Cardiac muscle cell (in vitro differentiated cells and primary cell): ENCODE results near the gene TTC13. TPM values are rescaled to one million over a fixed set of nuclear protein-coding genes. Genes with fewer than 3 reads are reported as not detected.

Experiments
- DNase-seq, 2 donors: peaks; one replicate each; pipeline versions ENCODE4 v3.0.0 to v3.0.0-alpha.2; 2010 to 2017; ENCODE audit warnings: low read depth in 1 of 2, low spot score in 1 of 2
- H3K27ac ChIP-seq: fragments of 200-600 bp; sonication (generic); 2 replicates; pipeline ENCODE4 v1.5.1; 2016
- H3K27me3 ChIP-seq: fragments of 200-600 bp; sonication (generic); 2 replicates; pipeline ENCODE4 v1.6.0; 2016; ENCODE audit warnings: control low read depth
- H3K36me3 ChIP-seq: fragments of 200-600 bp; sonication (generic); 2 replicates; pipeline ENCODE4 v1.5.1; 2016; ENCODE audit warnings: control low read depth
- H3K4me1 ChIP-seq: fragments of 200-600 bp; sonication (generic); 2 replicates; pipeline ENCODE4 v1.8.1; 2017; ENCODE audit warnings: low read depth, mild to moderate bottlenecking, mixed run types
- H3K4me3 ChIP-seq: fragments of 200-600 bp; sonication (generic); 2 replicates; pipeline ENCODE4 v1.5.1; 2016; ENCODE audit warnings: mild to moderate bottlenecking
- H3K9me3 ChIP-seq: fragments of 200-600 bp; sonication (generic); 2 replicates; pipeline ENCODE4 v1.5.1; 2017; ENCODE audit warnings: low read depth, mild to moderate bottlenecking, control low read depth
- CTCF ChIP-seq: IDR thresholded peaks from 2 replicates; pipeline ENCODE4 v1.5.1; 2012; ENCODE audit warnings: low read depth, mild to moderate bottlenecking, low read length
- polyA plus RNA-seq: library from polyadenylated mRNA; unstranded; fragments of >200 nt; fragmentation: Nextera tagmentation; extraction: Ambion mirVana; gene quantifications from 2 replicates; pipeline ENCODE4 v1.2.1, GENCODE V29; 2016
- total RNA-seq: library from RNA; depleted of rRNA; stranded (reverse); fragments of >200 nt; gene quantifications from 2 replicates; pipeline ENCODE4 v1.2.3, GENCODE V29; 2016

TTC13 gene
- total and polyA plus RNA-seq, 2 experiments from 2014 or later, result 7.1 to 9.1 TPM

- TF ChIP-seq CTCF, result no peak
- no peak for DNase-seq
- Histone ChIP-seq H3K4me3 (no peak overlapping the region), H3K36me3 (peaks cover 1% of the 10 kb centered on the region), H3K4me1 (no peaks in the 10 kb centered on the region), H3K9me3 (no peaks in the 10 kb centered on the region), H3K27me3 (no peaks in the 10 kb centered on the region), H3K27ac (no peak overlapping the region)
Observed at GRCh38 chr1:230958370-230958769, 20.3 kb downstream of the TTC13 start.

- no peak for TF ChIP-seq CTCF
- no peaks in the 10 kb centered on the region for H3K27me3 ChIP-seq
- H3K9me3 ChIP-seq, result no peaks in the 10 kb centered on the region
- no peaks in the 10 kb centered on the region for H3K4me1 ChIP-seq
- no peak overlapping the region for H3K27ac ChIP-seq
- H3K36me3 ChIP-seq, result peaks cover 3% of the 10 kb centered on the region
- H3K4me3 ChIP-seq, result no peak overlapping the region
- DNase-seq, result no peak
Observed at GRCh38 chr1:230957580-230957989, 21.1 kb downstream of the TTC13 start.

- no peak for DNase-seq
- H3K9me3 ChIP-seq, result no peaks in the 10 kb centered on the region
- no peaks in the 10 kb centered on the region for H3K4me1 ChIP-seq
- TF ChIP-seq CTCF, result no peak
- H3K27ac ChIP-seq, result no peak overlapping the region
- no peak overlapping the region for H3K4me3 ChIP-seq
- H3K27me3 ChIP-seq, result no peaks in the 10 kb centered on the region
- H3K36me3 ChIP-seq, result peaks cover 3% of the 10 kb centered on the region
Observed at GRCh38 chr1:230950404-230950803, 28.3 kb downstream of the TTC13 start.

GRCh38 chr1:230948903-230949302 is 29.8 kb downstream of the TTC13 start:
- Histone ChIP-seq H3K27me3 (no peaks in the 10 kb centered on the region), H3K27ac (no peak overlapping the region), H3K4me3 (no peak overlapping the region), H3K9me3 (no peaks in the 10 kb centered on the region), H3K36me3 (peaks cover 3% of the 10 kb centered on the region), H3K4me1 (no peaks in the 10 kb centered on the region)
- TF ChIP-seq CTCF, result no peak
- no peak for DNase-seq

GRCh38 chr1:230948301-230948700 is 30.4 kb downstream of the TTC13 start:
- no peak for DNase-seq
- Histone ChIP-seq H3K27ac (no peak overlapping the region), H3K9me3 (no peaks in the 10 kb centered on the region), H3K36me3 (peaks cover 2% of the 10 kb centered on the region), H3K4me3 (no peak overlapping the region), H3K27me3 (no peaks in the 10 kb centered on the region), H3K4me1 (no peaks in the 10 kb centered on the region)
- no peak for TF ChIP-seq CTCF

- Histone ChIP-seq H3K4me3 (no peak overlapping the region), H3K27ac (no peak overlapping the region)
- no peak for TF ChIP-seq CTCF
Observed at GRCh38 chr1:230943048-230943593, 35.5 kb downstream of the TTC13 start.

More at GRCh38 chr1:230943048-230943593, 35.5 kb downstream of the TTC13 start:
- Histone ChIP-seq H3K9me3 (no peaks in the 10 kb centered on the region), H3K27me3 (no peaks in the 10 kb centered on the region), H3K36me3 (no peaks in the 10 kb centered on the region), H3K4me1 (no peaks in the 10 kb centered on the region)
- no peak for DNase-seq
